ENCODE measurements around the gene EIF2A. TPM values are rescaled to one million over a fixed set of nuclear protein-coding genes. Genes with fewer than 3 reads are reported as not detected.

EIF2A gene
- total and polyA plus RNA-seq, 2 of the 13 experiments (the other 11 are each of a cell fraction or from before 2014, with no cell fraction given), result 124 to 139 TPM

GRCh38 chr3:150545419-150546225 lies 965 bp upstream of the EIF2A start:
- BruUV-seq (replicated peaks), result no TSS peak
- Histone ChIP-seq H3K27ac (ENCODE audit: extremely low read length, insufficient read depth, low read length) (peak overlapping the region; percentile 97), H3K27me3 (ENCODE audit: control insufficient read depth in 1 of 2, insufficient read depth in 2 of 2, low read length in 2 of 2) (peaks cover 0 to 7% of the 10 kb centered on the region in 2 experiments; a peak in 1 of 5 replicates), H3K79me2 (ENCODE audit: insufficient read depth, low read length) (peaks cover 75% of the 10 kb centered on the region), H3K9ac (ENCODE audit: insufficient read depth, low read depth, low read length) (peak overlapping the region; percentile 99), H3K4me1 (ENCODE audit: insufficient read depth, low read length) (peaks cover 54% of the 10 kb centered on the region), H4K20me1 (ENCODE audit: insufficient read depth, low read length) (peaks cover 17% of the 10 kb centered on the region; the same call in 1 of the 2 replicates), H3K4me2 (ENCODE audit: low read depth, low read length) (peak overlapping the region; percentile 67), H3K4me3 (replicated peaks in 1 of 3; ENCODE audit: insufficient read depth in 1 of 3, low read depth in 2 of 3, low read length in 3 of 3) (peak overlapping the region; percentile 94 to 97 (median 94)), H3K36me3 (replicated peaks in 1 of 2; ENCODE audit: control insufficient read depth in 1 of 2, insufficient read depth in 2 of 2, low read length in 2 of 2) (peaks cover 2 to 14% of the 10 kb centered on the region in 2 experiments; a peak in 3 of 5 replicates), H2AFZ (ENCODE audit: low read length) (no peak overlapping the region), H3K9me3 (ENCODE audit: low read length) (no peaks in the 10 kb centered on the region)
- CTCF ChIA-PET (ENCODE audit: low intra/inter-chr PET ratio, low total read pairs), result no interaction called here
- POLR2A ChIA-PET, result interaction anchor here (0.7 to 2.8 kb wide), 15 partner anchors 8 to 234 kb away, joined by 3 to 21 read pairs (median 3); partner anchors contain the start of genes ERICH6, SELENOT, SIAH2 and TSC22D2
- FAIRE-seq (no peak), ATAC-seq (peak; percentile 1; the same call in 1 of the 3 replicates), DNase-seq (ENCODE audit: low spot score) (peak; percentile 7)
- 0% methylated on average over 19 of the region's 54 CpGs for WGBS (ENCODE audit: low lambda C conversion rate)
- intact Hi-C loops (cut with micrococcal nuclease; ENCODE audit: unreplicated experiment), result loop anchor here (5.0 to 10.0 kb wide), 2 partner anchors 133 to 159 kb away; partner anchors contain the start of gene ERICH6
- in situ Hi-C loops (cut with HindIII; ENCODE audit: extremely low pct_ligation_motif_present, low pct_unique_long_range_greater_than_20kb), result loop anchor here (5.0 kb wide), 1 partner anchor 57 kb away; the partner anchor contains the start of gene SELENOT
- TF ChIP-seq ZNF331 (CRISPR knock-in tag; IDR thresholded peaks at IDR 0.05), result no peak
- TF ChIP-seq LBX2 (CRISPR knock-in tag; IDR thresholded peaks at IDR 0.05; ENCODE audit: borderline replicate concordance), result peak; percentile 37; the same call in 1 of the 2 replicates
- peak; percentile 20; the same call in 1 of the 2 replicates for TF ChIP-seq ARNT2 (CRISPR knock-in tag; IDR thresholded peaks at IDR 0.05; ENCODE audit: low read depth)
- TF ChIP-seq GABPA (IDR thresholded peaks at IDR 0.05; ENCODE audit: low read depth, low read length), result no peak
- TF ChIP-seq GABPA (CRISPR knock-in tag; IDR thresholded peaks at IDR 0.05; ENCODE audit: low read depth), result no peak
- TF ChIP-seq PTBP1 (IDR thresholded peaks at IDR 0.05; ENCODE audit: low read depth, low read length, poor library complexity, severe bottlenecking), result no peak
- TF ChIP-seq ZNF101 (CRISPR knock-in tag; IDR thresholded peaks at IDR 0.05; ENCODE audit: borderline replicate concordance, low read depth), result no peak
- no peak for TF ChIP-seq ZMAT5 (CRISPR knock-in tag; IDR thresholded peaks at IDR 0.05; ENCODE audit: borderline replicate concordance, low read depth)
- no peak for TF ChIP-seq ZNF276 (CRISPR knock-in tag; IDR thresholded peaks at IDR 0.05; ENCODE audit: low read depth)
- no peak for TF ChIP-seq KLF15 (CRISPR knock-in tag; IDR thresholded peaks at IDR 0.05; ENCODE audit: borderline replicate concordance)
- TF ChIP-seq ARID3A (IDR thresholded peaks at IDR 0.05; ENCODE audit: low read depth, low read length), result no peak
- TF ChIP-seq ZBTB4 (CRISPR knock-in tag; IDR thresholded peaks at IDR 0.05; ENCODE audit: borderline replicate concordance), result peak; percentile 73; the same call in 1 of the 2 replicates
- TF ChIP-seq ZNF777 (CRISPR knock-in tag; IDR thresholded peaks at IDR 0.05), result no peak; the same call in 1 of the 2 replicates
- no peak for TF ChIP-seq TBX3 (IDR thresholded peaks at IDR 0.05; ENCODE audit: borderline replicate concordance)
